Stomach (tissue), 4 donors: Measurements from ENCODE around the gene ST6GALNAC3.

Experiments
- EP300 ChIP-seq: sonication (generic); formaldehyde crosslinking; IDR thresholded peaks from one replicate; pipeline ENCODE4 v1.6.1; 2017; ENCODE audit warnings: antibody characterized with exemption
- POLR2A ChIP-seq, 4 donors: fragments of 450-650 bp; IDR thresholded peaks; one replicate each; pipeline ENCODE4 v1.6.1; 2016; ENCODE audit warnings: antibody characterized with exemption in 4 of 4, control low read depth in 2 of 4, mild to moderate bottlenecking in 1 of 4, moderate library complexity in 1 of 4
- POLR2AphosphoS5 ChIP-seq, 3 donors: sonication (generic); formaldehyde crosslinking; IDR thresholded peaks; one replicate each; pipeline ENCODE4 v1.6.1; 2016; ENCODE audit warnings: antibody characterized with exemption in 3 of 3
- TF ChIP-seq, protein P1 (sequence below), 7 experiments: fragments of 450-650 bp in 4 of 7; fragments of 200-600 bp in 3 of 7; sonication (generic) in 3 of 7; IDR thresholded peaks; one replicate each; pipeline ENCODE4 v1.5.1; 2016 to 2019; ENCODE audit warnings: antibody characterized with exemption in 7 of 7, control low read depth in 2 of 7, mild to moderate bottlenecking in 1 of 7

DNA sequence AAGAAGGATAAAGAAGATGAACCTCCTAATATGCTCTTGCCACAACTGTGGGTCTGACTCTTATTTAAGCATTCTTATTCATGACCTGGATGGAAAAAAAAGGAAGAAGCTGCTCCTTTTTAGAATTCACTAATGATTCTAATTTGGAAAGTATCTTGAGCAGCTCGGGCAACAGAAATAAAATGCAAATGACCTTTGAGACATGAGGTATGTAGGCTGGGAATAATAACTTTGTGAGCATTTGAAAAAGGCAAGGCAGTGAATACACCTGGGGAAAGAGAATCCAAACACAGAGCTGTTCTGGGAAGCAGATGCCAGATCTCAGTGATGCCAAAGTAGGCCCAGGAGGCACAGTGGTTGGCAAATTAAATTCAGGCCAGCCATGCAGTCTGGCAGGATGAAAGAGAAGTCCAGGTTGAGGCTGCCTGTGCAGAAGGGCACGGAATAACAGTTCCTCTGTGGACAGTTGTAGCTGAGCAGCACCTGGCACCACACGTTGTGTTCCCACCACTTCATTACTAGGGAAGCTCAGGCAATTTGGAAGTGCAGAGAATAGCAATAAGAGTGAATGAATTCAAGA, 471.9 kb downstream of the ST6GALNAC3 start:
- TF ChIP-seq EP300 (no peak), POLR2A (IDR thresholded peaks at IDR 0.05) (no peak), POLR2AphosphoS5 (IDR thresholded peaks at IDR 0.05) (no peak)
- TF ChIP-seq, protein P1, sequence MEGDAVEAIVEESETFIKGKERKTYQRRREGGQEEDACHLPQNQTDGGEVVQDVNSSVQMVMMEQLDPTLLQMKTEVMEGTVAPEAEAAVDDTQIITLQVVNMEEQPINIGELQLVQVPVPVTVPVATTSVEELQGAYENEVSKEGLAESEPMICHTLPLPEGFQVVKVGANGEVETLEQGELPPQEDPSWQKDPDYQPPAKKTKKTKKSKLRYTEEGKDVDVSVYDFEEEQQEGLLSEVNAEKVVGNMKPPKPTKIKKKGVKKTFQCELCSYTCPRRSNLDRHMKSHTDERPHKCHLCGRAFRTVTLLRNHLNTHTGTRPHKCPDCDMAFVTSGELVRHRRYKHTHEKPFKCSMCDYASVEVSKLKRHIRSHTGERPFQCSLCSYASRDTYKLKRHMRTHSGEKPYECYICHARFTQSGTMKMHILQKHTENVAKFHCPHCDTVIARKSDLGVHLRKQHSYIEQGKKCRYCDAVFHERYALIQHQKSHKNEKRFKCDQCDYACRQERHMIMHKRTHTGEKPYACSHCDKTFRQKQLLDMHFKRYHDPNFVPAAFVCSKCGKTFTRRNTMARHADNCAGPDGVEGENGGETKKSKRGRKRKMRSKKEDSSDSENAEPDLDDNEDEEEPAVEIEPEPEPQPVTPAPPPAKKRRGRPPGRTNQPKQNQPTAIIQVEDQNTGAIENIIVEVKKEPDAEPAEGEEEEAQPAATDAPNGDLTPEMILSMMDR (IDR thresholded peaks at IDR 0.05) = no peak
